ENCODE measurements around the gene IMMT.
A peak's percentile ranks its signal among the peaks of the same experiment; 100 is the strongest.

Gene IMMT

DNA sequence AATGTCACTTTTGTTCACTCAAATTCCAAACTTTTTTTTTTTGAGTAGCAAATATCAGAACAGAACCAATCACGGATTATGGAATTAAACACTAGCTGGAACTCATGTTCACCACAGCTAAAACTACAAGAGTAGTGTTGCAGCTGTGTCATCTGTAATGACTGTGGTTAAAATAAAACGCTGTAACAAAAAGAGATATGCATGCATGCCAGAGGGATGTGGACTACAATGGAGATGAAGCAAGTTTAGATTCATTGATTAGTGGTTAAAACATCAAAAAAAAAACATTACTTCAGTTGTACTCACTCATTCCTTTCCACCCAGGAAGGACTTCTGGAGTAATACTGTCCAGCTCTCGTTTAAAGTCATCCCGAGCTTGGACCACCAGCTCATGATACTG lies 37.0 kb downstream of the IMMT start:
- no peak overlapping the region for H3K4me3 Mint-ChIP-seq
- H3K27me3 Mint-ChIP-seq: no peaks in the 10 kb centered on the region
- no peak for DNase-seq
- no peaks in the 10 kb centered on the region for H3K9me3 Mint-ChIP-seq
- peaks cover 92% of the 10 kb centered on the region for H3K36me3 Mint-ChIP-seq (ENCODE audit: low read depth)
- no peak overlapping the region for H3K27ac Mint-ChIP-seq
- no peaks in the 10 kb centered on the region for H3K4me1 Mint-ChIP-seq (ENCODE audit: low read depth)

DNA sequence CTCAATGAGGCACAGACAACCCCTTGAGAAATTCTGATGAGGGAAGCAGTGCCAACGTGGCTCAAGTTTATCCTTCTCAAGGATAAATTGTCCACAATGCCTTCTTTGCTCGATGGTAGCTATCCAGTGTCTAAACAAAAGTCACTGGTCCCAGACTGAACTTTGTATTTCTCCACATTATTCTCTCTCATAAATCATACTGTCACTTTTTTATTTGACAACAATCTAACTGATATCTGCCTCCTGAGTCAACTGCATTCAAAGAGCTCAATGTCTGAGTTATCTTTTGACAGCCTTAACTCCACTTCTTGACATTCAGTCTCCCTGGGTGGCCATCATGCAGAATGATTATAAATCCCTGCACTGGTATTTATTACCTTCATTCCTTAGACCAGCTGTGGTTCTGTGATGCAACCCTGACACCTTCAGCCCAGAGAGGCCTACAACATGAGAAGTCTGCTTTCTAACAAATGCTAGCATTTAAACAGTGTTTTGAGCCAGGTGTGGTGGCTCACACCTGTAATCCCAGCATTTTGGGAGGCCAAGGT lies 38.2 kb downstream of the IMMT start:
- H3K27ac Mint-ChIP-seq: no peak overlapping the region
- H3K4me3 Mint-ChIP-seq: no peak overlapping the region
- no peaks in the 10 kb centered on the region for H3K27me3 Mint-ChIP-seq
- no peak for DNase-seq
- no peaks in the 10 kb centered on the region for H3K9me3 Mint-ChIP-seq
- H3K4me1 Mint-ChIP-seq (ENCODE audit: low read depth): peaks cover 1% of the 10 kb centered on the region
- peaks cover 89% of the 10 kb centered on the region for H3K36me3 Mint-ChIP-seq (ENCODE audit: low read depth)

DNA sequence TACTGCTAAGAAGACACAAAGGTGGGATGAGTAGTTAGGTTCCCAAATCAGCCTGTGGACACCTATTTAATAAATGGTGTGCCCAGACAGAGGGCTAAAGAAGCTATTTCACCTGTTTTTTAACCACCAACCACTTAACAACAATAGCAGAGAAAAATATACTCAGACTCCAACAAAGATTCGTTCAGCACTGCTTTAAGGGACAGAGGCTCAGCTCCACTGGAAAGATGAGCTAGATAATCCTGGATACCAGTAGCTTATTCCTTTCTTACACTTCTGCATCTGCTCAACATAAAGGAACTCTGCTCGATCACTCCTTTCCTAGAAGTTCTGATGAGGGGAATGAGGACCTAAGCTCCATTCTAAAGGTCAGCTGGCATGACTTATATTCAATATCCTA lies 44.8 kb downstream of the IMMT start:
- Mint-ChIP-seq H3K27me3 (no peaks in the 10 kb centered on the region), H3K4me1 (ENCODE audit: low read depth) (peaks cover 13% of the 10 kb centered on the region), H3K27ac (peak overlapping the region; percentile 35), H3K9me3 (no peaks in the 10 kb centered on the region), H3K4me3 (no peak overlapping the region), H3K36me3 (ENCODE audit: low read depth) (peaks cover 93% of the 10 kb centered on the region)
- DNase-seq: no peak

DNA sequence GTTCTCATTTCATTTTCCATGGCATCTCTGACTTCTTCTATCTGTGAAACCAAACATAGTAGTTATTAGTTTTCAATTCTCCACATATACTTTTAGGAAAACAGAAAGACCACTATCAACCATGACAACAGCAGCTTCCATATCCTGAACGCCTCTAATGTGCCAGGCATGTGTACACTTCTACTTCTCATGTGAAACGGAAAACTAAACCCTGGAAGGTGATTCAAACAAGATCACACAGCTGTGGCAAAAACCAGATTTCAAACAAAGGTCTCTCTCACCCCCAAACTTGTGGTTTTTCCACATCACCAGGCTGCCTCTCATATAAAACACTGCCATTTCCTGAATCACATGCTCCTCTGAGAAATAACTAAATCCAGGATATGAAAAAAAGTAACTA lies 47.5 kb downstream of the IMMT start:
- peak overlapping the region; percentile 77 for H3K27ac Mint-ChIP-seq
- no peaks in the 10 kb centered on the region for H3K9me3 Mint-ChIP-seq
- DNase-seq: no peak
- H3K4me3 Mint-ChIP-seq: no peak overlapping the region
- peaks cover 12% of the 10 kb centered on the region for H3K4me1 Mint-ChIP-seq (ENCODE audit: low read depth)
- peaks cover 94% of the 10 kb centered on the region for H3K36me3 Mint-ChIP-seq (ENCODE audit: low read depth)
- no peaks in the 10 kb centered on the region for H3K27me3 Mint-ChIP-seq

DNA sequence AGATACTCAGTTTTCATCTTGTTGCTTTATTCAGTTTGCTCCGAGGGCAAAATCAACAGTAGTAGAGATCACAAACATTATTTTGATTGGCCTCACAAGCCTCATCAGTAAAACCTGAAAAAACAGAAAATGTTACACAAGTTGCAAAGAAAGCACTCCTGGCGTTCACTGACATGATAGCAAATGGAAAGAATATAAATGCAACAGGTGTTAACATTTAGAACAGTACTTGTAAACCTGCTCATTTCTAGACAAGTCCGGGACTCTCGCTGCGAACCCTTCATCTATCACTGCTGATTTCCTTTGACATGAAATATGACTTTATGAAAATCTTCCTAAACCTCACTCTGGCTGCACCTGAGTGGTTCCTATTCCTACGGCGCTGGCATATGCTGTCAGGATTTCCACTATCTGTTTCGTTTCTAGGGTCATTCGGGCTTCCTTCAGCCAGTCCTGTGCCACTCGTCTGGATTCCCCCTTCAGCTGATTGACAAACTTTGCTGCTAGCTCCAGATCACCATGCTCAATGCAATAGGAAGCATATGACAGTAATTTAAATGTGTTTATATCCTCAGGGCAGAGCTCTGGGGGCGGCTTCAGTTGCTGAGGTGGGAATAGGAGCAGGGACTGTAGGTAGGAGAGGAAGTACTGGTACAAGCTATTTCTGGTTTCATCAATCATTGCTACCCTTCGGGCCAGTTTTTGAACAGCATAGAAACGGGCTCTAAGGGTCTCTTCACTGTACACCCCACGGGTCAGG lies 51.2 kb downstream of the IMMT start:
- peaks cover 95% of the 10 kb centered on the region for H3K36me3 Mint-ChIP-seq (ENCODE audit: low read depth)
- H3K27ac Mint-ChIP-seq: peak overlapping the region; percentile 70
- no peak for DNase-seq
- peaks cover 20% of the 10 kb centered on the region for H3K4me1 Mint-ChIP-seq (ENCODE audit: low read depth)
- H3K9me3 Mint-ChIP-seq: no peaks in the 10 kb centered on the region
- H3K4me3 Mint-ChIP-seq: no peak overlapping the region
- H3K27me3 Mint-ChIP-seq: no peaks in the 10 kb centered on the region

DNA sequence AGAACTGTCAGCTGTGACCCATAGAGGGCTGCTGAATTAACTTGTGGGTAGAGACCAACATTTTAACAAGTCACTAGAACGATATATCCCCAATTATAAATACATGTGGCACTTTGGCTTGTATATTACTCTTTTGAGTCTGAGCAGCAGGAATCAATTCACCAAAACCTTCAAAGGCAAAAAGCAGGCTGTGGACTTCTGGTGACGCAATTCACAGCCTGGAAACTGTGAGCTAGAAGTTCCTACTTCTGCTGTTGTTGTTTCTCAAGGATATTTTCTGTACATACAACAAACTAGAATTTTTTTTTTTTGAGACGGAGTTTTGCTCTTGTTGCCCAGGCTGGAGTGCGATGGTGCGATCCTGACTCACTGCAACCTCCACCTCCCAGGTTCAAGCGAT lies 52.0 kb downstream of the IMMT start:
- Mint-ChIP-seq H3K4me1 (ENCODE audit: low read depth) (peaks cover 24% of the 10 kb centered on the region), H3K9me3 (no peaks in the 10 kb centered on the region), H3K27ac (peak overlapping the region; percentile 72), H3K27me3 (no peaks in the 10 kb centered on the region), H3K36me3 (ENCODE audit: low read depth) (peaks cover 95% of the 10 kb centered on the region), H3K4me3 (no peak overlapping the region)
- no peak for DNase-seq

DNA sequence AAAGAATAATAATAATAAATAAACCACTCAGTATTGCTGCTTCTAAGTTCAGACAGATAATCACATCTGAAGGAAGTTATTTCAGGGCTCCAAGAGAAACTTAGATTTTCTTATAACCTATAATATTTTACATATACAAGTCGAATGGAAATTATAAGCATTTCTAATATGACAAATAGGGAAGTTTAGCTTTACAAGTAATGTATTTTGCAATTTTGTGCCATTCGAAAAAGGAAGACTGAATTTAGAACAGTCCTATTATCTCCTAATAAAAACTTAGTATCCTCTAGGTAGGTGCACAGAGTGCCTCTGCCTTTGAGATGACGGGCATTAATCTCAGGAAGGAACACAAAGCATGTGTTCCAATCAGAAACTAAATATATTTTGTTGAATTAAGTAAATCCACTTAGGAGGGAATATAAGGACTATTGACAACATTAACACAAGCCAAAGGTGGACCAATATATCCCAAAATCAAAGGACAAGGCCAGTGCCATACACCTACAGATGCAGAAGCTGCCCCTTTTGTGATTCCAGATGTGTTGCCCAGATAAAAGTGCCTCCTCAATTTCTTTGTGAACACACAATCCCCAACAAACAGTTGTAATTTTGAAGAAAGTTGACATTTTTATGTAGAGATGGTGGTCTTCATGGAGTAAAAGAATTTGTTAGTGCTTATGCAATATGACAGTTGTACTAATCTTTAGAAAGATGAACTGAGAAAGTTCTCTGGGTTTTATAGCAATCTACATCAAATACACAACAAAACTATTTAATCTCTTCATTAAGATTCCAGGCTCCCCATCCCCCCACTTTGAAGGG lies 52.6 kb downstream of the IMMT start:
- H3K4me3 Mint-ChIP-seq: no peak overlapping the region
- H3K4me1 Mint-ChIP-seq (ENCODE audit: low read depth): peaks cover 21% of the 10 kb centered on the region
- H3K27ac Mint-ChIP-seq: peak overlapping the region; percentile 72
- DNase-seq: no peak
- peaks cover 95% of the 10 kb centered on the region for H3K36me3 Mint-ChIP-seq (ENCODE audit: low read depth)
- no peaks in the 10 kb centered on the region for H3K9me3 Mint-ChIP-seq
- no peaks in the 10 kb centered on the region for H3K27me3 Mint-ChIP-seq

DNA sequence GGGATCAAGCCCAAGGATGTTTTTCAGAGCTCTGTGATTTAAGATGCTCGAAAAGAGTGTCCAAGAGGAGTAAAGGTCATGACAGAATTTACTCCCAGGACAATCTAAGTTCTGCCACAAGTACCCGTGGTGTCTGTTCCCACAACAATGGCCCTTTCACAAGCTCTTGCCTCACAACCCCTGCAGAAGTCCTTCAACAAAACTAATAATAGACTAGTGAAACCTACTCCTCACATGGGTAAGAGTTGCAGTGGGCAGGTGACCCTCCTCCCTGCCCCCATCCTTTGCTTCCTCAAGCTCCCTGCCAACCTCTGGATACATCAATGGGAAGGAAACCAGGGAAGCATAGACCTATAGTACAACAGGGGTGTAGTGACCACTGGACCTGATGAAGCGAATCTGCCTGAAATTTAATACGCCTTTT lies 54.3 kb downstream of the IMMT start:
- Mint-ChIP-seq H3K4me1 (ENCODE audit: low read depth) (peaks cover 21% of the 10 kb centered on the region), H3K9me3 (no peaks in the 10 kb centered on the region), H3K27me3 (no peaks in the 10 kb centered on the region), H3K36me3 (ENCODE audit: low read depth) (peaks cover 97% of the 10 kb centered on the region), H3K4me3 (no peak overlapping the region), H3K27ac (peak overlapping the region; percentile 90)
- no peak for DNase-seq

DNA sequence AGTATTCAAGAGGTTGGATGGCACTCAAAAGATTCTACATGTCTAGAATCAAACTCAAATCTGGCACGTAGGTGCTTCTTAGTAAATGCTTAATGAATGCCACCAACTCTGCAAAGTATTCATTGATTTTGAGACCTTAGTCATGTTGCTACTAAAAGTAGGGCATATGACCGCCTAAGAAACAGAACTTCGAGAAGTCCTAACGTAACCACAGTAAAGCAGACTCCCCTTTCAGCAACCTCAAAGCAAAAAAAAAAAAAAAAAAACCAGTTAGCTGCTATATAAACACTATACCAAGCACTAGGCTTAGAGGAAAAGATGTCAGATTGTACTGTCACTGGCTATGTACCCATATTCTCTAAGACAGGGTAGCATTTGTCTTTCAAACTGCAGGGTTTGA lies 55.3 kb downstream of the IMMT start:
- Mint-ChIP-seq H3K27ac (peak overlapping the region; percentile 90), H3K36me3 (ENCODE audit: low read depth) (peaks cover 97% of the 10 kb centered on the region), H3K9me3 (no peaks in the 10 kb centered on the region)

DNA sequence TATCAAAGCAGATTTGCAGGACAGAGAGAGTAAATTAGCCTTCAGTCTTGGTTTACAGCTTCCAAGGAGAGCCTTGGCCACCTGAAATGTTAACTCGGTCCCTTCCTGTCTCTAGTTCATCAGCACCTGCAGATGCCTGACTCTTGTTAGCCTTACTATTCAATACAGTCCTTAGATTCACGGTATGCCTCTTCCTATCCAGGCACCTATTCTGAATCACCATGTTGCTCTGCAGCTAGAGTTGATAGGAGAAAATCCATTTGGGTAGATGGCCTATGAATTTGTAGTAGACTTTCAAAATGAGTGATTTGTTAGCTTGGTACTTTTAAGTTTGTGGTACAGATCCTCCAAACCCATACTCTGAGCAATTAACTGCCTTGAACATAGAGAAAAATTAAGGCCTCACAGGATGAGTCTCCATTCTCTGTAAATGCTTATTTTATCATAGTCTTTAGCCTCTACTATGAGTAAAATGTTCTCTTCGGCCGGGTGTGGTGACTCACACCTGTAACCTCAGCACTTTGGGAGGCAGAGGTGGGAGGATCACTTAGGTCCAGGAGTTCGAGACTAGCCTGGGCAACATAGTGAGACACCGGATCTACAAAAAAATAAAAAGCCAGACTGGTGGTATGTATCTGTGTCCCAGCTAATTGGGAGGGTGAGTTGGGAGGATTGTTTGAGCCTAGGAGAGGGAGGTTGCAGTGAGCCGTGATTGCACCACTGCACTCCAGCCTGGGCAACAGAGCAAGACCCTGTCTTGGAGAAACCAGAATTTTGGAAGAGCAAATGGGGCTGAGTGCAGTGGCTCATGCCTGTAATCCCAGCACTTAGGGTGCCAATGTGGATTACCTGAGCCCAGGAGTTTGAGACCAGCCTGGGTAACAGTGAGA lies 56.3 kb downstream of the IMMT start:
- Mint-ChIP-seq H3K4me3 (peak overlapping the region; percentile 23), H3K9me3 (no peaks in the 10 kb centered on the region), H3K4me1 (ENCODE audit: low read depth) (peaks cover 21% of the 10 kb centered on the region), H3K36me3 (ENCODE audit: low read depth) (peaks cover 97% of the 10 kb centered on the region), H3K27ac (peak overlapping the region; percentile 90), H3K27me3 (no peaks in the 10 kb centered on the region)
- no peak for DNase-seq

More for the DNA sequence above, 55.3 kb downstream of the IMMT start:
- Mint-ChIP-seq H3K27me3 (no peaks in the 10 kb centered on the region), H3K4me3 (no peak overlapping the region), H3K4me1 (ENCODE audit: low read depth) (peaks cover 21% of the 10 kb centered on the region)
- DNase-seq: no peak

DNA sequence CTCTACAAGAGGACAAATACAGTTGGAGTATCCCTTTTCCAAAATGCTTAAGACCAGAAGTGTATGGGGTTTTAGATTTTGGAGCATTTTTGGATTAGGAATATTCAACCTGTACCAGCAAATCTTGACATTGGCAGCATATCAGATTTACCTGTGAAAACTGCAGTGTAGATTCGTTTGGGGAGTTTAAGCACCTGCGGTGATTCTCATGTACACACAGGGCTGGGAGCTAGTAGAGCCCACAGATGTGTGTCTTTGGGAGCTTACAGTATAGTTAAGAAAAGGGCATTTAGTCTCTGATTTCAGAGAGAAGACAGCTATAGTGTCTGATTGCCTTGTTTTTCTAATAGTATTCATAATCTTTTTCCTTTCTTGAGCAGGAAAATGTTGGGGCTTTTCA lies 59.1 kb downstream of the IMMT start:
- H3K4me3 Mint-ChIP-seq: no peak overlapping the region

DNA sequence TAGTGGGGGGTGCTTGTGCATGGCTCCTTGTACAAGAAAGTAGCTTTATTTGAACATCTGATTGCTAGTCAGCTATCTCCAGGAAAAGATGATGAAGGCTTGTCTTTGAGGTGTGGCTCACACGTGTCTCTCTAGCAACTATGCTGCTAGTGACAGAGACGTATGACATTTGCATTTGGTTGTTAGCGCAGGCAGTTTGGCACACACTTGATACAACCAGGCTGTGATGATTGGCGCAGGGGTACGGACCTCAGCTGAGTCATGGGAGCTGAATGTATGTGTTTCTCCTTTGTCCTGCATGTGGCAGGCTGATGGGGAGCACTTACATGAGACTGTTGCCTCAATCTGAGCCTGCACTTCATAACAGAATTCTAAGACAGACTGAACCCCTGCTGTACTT lies 59.6 kb downstream of the IMMT start:
- peak overlapping the region; percentile 18 for H3K27ac Mint-ChIP-seq

More for the DNA sequence above, 59.1 kb downstream of the IMMT start:
- H3K4me1 Mint-ChIP-seq (ENCODE audit: low read depth): peaks cover 21% of the 10 kb centered on the region
- H3K27me3 Mint-ChIP-seq: no peaks in the 10 kb centered on the region
- no peak for DNase-seq
- peaks cover 100% of the 10 kb centered on the region for H3K36me3 Mint-ChIP-seq (ENCODE audit: low read depth)
- no peaks in the 10 kb centered on the region for H3K9me3 Mint-ChIP-seq
- H3K27ac Mint-ChIP-seq: peak overlapping the region; percentile 62

DNA sequence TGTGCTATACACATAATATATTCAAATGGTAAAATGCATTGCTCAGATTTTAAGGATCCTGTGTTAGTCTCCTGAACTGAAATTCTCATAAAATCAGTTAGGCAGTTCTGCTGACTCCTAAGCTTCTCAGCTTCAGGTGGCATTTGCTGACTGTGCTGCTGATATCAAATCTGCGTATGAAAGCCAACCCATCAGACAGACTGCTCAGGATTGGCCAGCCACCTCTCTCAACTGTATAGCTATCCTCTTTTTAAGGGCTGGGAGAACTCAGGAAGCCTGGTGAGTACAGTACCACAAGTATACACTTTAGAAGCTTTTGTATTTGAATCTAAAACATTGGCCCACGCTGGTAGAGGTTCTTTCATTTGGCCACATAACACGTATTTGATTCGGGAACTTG lies 60.6 kb downstream of the IMMT start:
- Mint-ChIP-seq H3K4me1 (ENCODE audit: low read depth) (peaks cover 18% of the 10 kb centered on the region), H3K4me3 (no peak overlapping the region), H3K36me3 (ENCODE audit: low read depth) (peaks cover 99% of the 10 kb centered on the region)

More for the DNA sequence above, 59.6 kb downstream of the IMMT start:
- H3K4me3 Mint-ChIP-seq: no peak overlapping the region
- H3K4me1 Mint-ChIP-seq (ENCODE audit: low read depth): peaks cover 21% of the 10 kb centered on the region
- no peaks in the 10 kb centered on the region for H3K9me3 Mint-ChIP-seq
- H3K36me3 Mint-ChIP-seq (ENCODE audit: low read depth): peaks cover 99% of the 10 kb centered on the region
- H3K27me3 Mint-ChIP-seq: no peaks in the 10 kb centered on the region
- no peak for DNase-seq

DNA sequence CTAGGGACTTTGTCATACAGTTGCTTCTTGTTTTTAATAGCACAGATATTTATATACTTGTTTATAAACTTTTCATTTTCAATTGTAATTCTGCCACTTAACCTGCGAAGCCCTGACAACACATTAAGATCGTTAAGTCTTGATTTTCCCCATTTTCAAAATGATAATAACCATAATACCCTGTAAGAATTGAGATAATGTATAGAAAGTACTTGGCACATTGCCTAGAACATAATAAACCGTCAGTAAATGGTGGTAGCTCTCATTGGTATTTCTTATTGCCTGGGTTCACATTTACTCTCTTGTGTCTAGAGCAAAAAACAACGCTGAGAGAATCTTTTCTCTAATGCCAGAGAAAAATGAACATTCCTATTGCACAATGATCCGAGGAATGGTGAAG lies 70.6 kb downstream of the IMMT start:
- no peak overlapping the region for H3K4me3 Mint-ChIP-seq
- no peak for DNase-seq
- no peaks in the 10 kb centered on the region for H3K9me3 Mint-ChIP-seq
- no peaks in the 10 kb centered on the region for H3K27me3 Mint-ChIP-seq
- peaks cover 97% of the 10 kb centered on the region for H3K36me3 Mint-ChIP-seq (ENCODE audit: low read depth)
- H3K4me1 Mint-ChIP-seq (ENCODE audit: low read depth): no peaks in the 10 kb centered on the region
- H3K27ac Mint-ChIP-seq: no peak overlapping the region

More for the DNA sequence above, 60.6 kb downstream of the IMMT start:
- DNase-seq: no peak
- no peaks in the 10 kb centered on the region for H3K9me3 Mint-ChIP-seq
- no peaks in the 10 kb centered on the region for H3K27me3 Mint-ChIP-seq
- no peak overlapping the region for H3K27ac Mint-ChIP-seq

All from activated T-cell treated with anti-CD3 and anti-CD28 coated beads, Interleukin-2, amount 50 U/mL, for 24 hours (primary cell).